ENCODE data around the gene ZNF135.

Gene ZNF135

GRCh38 chr19:58089846-58090245 is 30.8 kb downstream of the ZNF135 start:
- H3K4me3 ChIP-seq (ENCODE audit: low read depth, low read length) = no peak overlapping the region

GRCh38 chr19:58091251-58091995 is 32.3 kb downstream of the ZNF135 start:
- no peak overlapping the region for H3K4me3 ChIP-seq (ENCODE audit: low read depth, low read length)

GRCh38 chr19:58093071-58093470 is 34.0 kb downstream of the ZNF135 start:
- H3K4me3 ChIP-seq (ENCODE audit: low read depth, low read length) = no peak overlapping the region

GRCh38 chr19:58095328-58095727 is 36.2 kb downstream of the ZNF135 start:
- no peak overlapping the region for H3K4me3 ChIP-seq (ENCODE audit: low read depth, low read length)

GRCh38 chr19:58096884-58097283 is 37.8 kb downstream of the ZNF135 start:
- no peak overlapping the region for H3K4me3 ChIP-seq (ENCODE audit: low read depth, low read length)

GRCh38 chr19:58097349-58097748 is 38.3 kb downstream of the ZNF135 start:
- peak overlapping the region; percentile 84 for H3K4me3 ChIP-seq (ENCODE audit: low read depth, low read length)

GRCh38 chr19:58097781-58098681 is 38.9 kb downstream of the ZNF135 start, which contains the start of gene ZSCAN18:
ZSCAN18 (minus strand) TSS chr19:58098231; CDS start chr19:58090267, 7,964 bp downstream.
- peak within 1 kb of the TSS; percentile 84 for H3K4me3 ChIP-seq (ENCODE audit: low read depth, low read length)

- H3K4me3 ChIP-seq (ENCODE audit: low read depth, low read length) = peak overlapping the region; percentile 35
Measured at GRCh38 chr19:58098682-58098998, 39.6 kb downstream of the ZNF135 start.

- no peak overlapping the region for H3K4me3 ChIP-seq (ENCODE audit: low read depth, low read length)
Measured at GRCh38 chr19:58107778-58108545, 48.9 kb downstream of the ZNF135 start.

- no peak overlapping the region for H3K4me3 ChIP-seq (ENCODE audit: low read depth, low read length)
Measured at GRCh38 chr19:58108546-58108817, 49.4 kb downstream of the ZNF135 start.

GRCh38 chr19:58117841-58118575 is 58.9 kb downstream of the ZNF135 start:
- peak overlapping the region; percentile 47 for H3K4me3 ChIP-seq (ENCODE audit: low read depth, low read length)

GRCh38 chr19:58118979-58119733 is 60.1 kb downstream of the ZNF135 start:
- H3K4me3 ChIP-seq (ENCODE audit: low read depth, low read length) = no peak overlapping the region
